Measurements from ENCODE around the gene ENTPD7.

The ENTPD7 gene

DNA sequence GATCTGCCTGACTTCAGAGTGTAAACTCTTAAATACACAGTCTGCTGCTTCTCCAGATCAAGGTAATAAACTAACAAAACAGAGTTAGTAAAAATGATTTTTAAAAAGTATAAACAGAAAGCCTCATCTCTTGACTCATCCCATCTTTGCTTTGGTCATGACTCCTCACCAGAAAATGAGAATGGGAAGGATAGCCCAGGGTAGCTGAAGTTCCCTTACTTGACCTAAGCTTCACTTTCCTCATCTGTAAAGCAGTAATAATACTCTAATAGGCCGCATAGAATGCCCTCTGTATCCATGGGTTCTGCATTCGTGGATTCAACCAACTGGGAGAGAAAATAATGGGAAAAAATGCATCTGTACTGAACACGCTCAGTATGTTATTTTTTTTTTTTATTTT, 27.8 kb upstream of the ENTPD7 start:
- H3K27ac ChIP-seq: no peak overlapping the region
- no peak overlapping the region for H3K4me3 ChIP-seq

GRCh38 chr10:99633832-99634231, 25.5 kb upstream of the ENTPD7 start:
- no peak overlapping the region for H3K27ac ChIP-seq

DNA sequence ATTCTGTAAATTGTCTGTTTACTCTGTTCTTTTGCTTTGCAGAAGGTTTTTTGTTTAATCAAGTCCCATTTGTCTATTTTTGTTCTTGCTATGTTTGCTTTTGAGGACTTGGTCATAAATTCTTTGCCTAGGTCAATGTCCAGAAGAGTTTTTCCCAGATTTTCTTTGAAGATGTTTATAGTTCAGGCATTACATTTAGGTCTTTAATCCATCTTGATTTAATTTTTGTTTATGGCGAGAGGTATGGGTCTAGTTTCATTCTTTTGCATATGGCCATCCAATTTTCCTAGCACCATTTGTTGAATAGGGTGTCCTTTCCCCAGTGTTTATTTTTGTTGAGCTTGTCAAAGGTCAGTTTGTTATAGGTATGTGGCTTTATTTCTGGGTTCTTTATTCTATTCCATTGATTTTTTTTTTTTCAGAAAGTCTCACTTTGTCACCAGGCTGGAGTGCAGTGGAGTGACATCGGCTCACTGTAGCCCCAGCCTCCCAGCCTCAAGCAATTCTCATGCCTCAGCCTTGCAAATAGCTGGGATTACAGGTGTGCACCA, 11.6 kb upstream of the ENTPD7 start:
- Histone ChIP-seq H3K4me3 (no peak overlapping the region), H3K27ac (no peak overlapping the region)

More at GRCh38 chr10:99633832-99634231, 25.5 kb upstream of the ENTPD7 start:
- no peak overlapping the region for H3K4me3 ChIP-seq

GRCh38 chr10:99648717-99649116, 10.6 kb upstream of the ENTPD7 start:
- Histone ChIP-seq H3K4me3 (no peak overlapping the region), H3K27ac (no peak overlapping the region)

DNA sequence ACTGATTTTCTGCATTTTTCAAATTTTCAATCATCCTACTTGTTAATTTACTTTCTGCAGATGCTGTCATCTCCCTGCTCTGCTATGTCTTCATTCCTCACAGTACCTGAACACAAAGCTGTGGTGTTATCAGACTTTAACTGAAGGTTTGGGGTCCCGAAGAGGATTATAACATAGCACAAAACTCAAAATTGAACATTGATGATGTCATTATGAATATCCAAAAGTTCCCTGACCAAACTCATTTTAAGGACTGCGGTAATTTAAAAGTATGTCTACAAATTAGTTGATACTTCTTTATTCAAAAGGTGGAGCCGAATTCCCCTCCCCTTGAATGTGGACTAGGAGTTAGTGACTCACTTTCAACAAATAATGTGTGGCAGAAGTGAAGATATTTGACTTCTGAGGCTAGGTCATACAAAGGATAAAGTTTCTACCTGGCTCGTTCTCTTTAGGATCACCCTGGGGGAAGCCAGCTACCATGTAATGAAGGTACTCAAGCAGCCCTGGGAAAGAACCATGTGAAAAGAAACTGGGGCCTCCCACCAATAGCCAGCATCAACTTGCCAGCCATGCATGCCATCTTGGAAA, 6.4 kb upstream of the ENTPD7 start:
- no peak overlapping the region for H3K27ac ChIP-seq
- no peak overlapping the region for H3K4me3 ChIP-seq

GRCh38 chr10:99654390-99655175, 4.7 kb upstream of the ENTPD7 start:
- H3K4me3 ChIP-seq: no peak overlapping the region
- peak overlapping the region in 9 of 21 experiments; percentile 1 to 76 (median 43) for H3K27ac ChIP-seq

- Histone ChIP-seq H3K27ac (peak overlapping the region in 16 of 21 experiments; percentile 4 to 76 (median 30)), H3K4me3 (no peak overlapping the region)
Observed at GRCh38 chr10:99656199-99657064, 2.9 kb upstream of the ENTPD7 start.

GRCh38 chr10:99658622-99659030, 683 bp upstream of the ENTPD7 start:
- Histone ChIP-seq H3K4me3 (peak overlapping the region; percentile 66 to 83 (median 77)), H3K27ac (peak overlapping the region in 18 of 21 experiments; percentile 33 to 93 (median 86))

DNA sequence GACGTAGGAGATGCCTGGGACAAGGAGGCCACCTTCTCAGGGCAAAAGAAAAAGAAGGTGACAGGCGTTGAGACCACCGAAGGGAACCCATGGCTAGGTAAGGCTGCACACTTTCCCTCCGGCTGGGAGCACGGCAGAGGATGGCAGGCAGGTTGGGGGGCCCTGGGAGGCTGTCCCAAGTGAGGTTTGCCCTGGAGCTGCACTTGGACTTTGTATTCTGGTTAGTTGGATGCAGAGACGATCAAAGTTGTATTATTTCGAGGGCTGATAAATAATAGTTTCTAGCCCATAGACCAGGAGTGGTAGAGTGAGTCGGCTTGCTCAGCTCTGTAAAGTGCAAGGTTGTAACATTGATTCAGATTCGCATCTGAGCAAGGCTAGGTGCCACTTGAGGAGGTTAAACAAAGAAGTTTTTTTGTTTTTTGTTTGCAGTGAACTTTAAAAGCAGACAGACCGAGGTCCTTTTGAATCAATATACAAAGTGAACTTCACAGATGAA, 608 bp downstream of the ENTPD7 start:
- H3K27ac ChIP-seq: peak overlapping the region in 20 of 21 experiments; percentile 55 to 93 (median 84)
- H3K4me3 ChIP-seq: peak overlapping the region; percentile 66 to 83 (median 77)

GRCh38 chr10:99660662-99661376, 1.5 kb downstream of the ENTPD7 start:
- Histone ChIP-seq H3K4me3 (peak overlapping the region in 3 of 7 experiments; percentile 11 to 83 (median 77)), H3K27ac (peak overlapping the region in 7 of 21 experiments; percentile 1 to 86 (median 34))

DNA sequence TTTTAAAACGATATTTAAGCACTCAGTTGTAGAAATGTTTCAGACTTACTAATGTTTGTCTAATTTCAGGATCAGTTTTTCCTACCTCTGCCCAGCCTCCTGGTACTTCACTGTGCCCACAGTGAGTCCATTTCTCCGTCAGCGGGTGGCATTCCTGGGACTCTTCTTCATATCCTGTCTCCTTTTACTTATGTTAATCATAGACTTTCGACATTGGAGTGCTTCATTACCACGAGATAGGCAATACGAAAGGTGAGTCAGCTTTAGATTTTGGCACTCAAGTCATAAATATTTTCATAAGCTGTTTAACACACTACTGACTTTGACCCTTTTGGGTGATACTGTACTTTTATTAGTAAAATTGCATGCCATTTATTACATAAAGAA, 2.1 kb downstream of the ENTPD7 start:
- Histone ChIP-seq H3K4me3 (peak overlapping the region in 1 of 7 experiments; percentile 7), H3K27ac (peak overlapping the region in 5 of 21 experiments; percentile 3 to 86 (median 57))

- Histone ChIP-seq H3K27ac (no peak overlapping the region), H3K4me3 (no peak overlapping the region)
Observed at GRCh38 chr10:99665304-99665703, 6.0 kb downstream of the ENTPD7 start.

GRCh38 chr10:99667108-99667751, 7.9 kb downstream of the ENTPD7 start:
- no peak overlapping the region for H3K27ac ChIP-seq
- no peak overlapping the region for H3K4me3 ChIP-seq

DNA sequence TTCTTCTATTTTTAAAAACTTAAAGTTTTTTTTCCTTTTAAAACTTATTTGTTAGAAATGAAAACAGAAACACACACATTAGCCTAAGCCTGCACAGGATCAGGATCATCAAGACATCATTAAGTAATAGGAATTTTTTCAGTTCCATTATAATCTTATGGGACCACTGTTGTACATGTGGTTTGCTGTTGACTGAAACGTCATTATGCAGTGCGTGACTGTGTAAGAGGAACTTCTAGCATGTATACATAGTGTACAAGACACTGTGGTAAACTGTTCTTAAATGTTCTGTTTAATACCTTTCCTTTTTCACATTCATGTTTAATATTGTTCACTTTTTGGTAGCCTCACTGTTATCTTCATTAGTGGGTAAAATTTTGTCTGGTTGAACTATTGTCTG, 12.1 kb downstream of the ENTPD7 start:
- Histone ChIP-seq H3K4me3 (no peak overlapping the region), H3K27ac (no peak overlapping the region)

GRCh38 chr10:99672884-99673283, 13.6 kb downstream of the ENTPD7 start:
- Histone ChIP-seq H3K27ac (peak overlapping the region in 1 of 21 experiments; percentile 26), H3K4me3 (no peak overlapping the region)

GRCh38 chr10:99673492-99673891, 14.2 kb downstream of the ENTPD7 start:
- Histone ChIP-seq H3K27ac (peak overlapping the region in 1 of 21 experiments; percentile 26), H3K4me3 (no peak overlapping the region)

DNA sequence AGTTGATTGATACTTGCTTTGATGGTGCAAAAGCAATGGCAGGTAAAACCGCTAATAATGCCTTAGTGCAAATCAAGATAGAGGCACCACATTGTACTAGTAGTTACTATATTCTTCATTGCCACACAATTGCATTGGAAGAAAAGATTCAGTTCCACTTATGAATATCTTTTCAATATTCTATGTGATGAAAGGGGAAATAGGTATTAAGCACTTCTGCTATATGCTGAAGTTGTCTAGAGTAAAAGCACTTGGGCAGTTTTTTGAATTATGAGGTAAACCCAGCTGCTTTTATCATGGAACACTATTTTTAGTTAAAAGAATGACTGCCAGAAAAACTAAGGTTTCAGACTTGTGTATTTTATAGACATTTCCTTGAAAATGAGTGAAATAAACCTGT, 15.5 kb downstream of the ENTPD7 start:
- Histone ChIP-seq H3K27ac (no peak overlapping the region), H3K4me3 (no peak overlapping the region)

DNA sequence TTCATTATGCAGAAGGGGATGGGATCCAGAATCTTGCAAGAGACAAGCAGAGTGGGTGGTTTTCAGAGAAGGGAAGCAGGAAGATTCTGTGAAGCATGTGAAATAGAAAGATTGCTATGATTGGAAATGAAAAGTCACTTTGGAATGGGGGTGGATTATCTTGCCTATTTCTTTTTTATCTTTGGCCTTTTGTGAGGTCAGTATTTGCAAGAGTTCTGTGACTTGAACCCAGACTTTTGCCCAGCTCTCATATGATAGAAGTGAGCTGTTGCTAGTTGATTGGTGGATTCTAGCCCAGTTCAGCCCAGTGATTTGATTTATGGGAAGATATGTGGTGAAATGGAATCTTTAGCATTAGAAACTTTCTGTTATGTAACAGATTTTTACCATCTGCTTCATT, 17.1 kb downstream of the ENTPD7 start:
- Histone ChIP-seq H3K27ac (no peak overlapping the region), H3K4me3 (no peak overlapping the region)

DNA sequence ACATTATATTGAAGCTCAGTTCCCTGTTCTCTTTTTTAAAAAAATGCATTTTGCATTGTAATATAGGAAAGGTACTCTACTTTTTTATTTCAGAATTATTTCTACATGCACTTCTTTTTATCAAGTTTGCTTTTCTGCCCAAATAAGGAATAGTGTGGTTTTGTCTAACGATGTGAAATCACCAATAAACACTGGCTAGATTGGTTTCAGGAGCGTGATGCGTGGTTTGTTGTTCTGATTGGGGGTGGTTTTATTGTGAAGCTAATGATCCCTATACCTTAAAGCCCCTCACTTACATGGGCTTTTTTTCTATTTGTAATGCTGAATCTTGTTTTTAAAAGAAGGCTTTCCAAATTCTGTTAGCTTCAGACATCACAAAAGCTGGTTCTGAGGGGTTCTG, 17.6 kb downstream of the ENTPD7 start:
- Histone ChIP-seq H3K27ac (no peak overlapping the region), H3K4me3 (no peak overlapping the region)
